Pancreas (tissue), 10 donors: ENCODE results near the gene TRAPPC13. TPM values are rescaled to one million over a fixed set of nuclear protein-coding genes. Genes with fewer than 3 reads are reported as not detected.

Experiments
- ATAC-seq, 4 donors: fragments of 200-7000 bp; cut with Tn5 transposase; one replicate each; pipeline versions ENCODE4 v1.8.0 to v1.9.1; 2020; ENCODE audit warnings: mild to moderate bottlenecking in 4 of 4, moderate library complexity in 4 of 4
- DNase-seq, 6 donors: peaks; one replicate each; pipeline ENCODE4 v3.0.0-alpha.2; 2020
- FAIRE-seq: peaks from 2 replicates; lab custom pipeline; 2012; peaks lifted over from hg19 to GRCh38; lab: Jason Lieb, UNC
- H3K27ac ChIP-seq, 4 donors: fragments of 200-600 bp; sonication (generic); 1 replicate in 3 of 4; 2 replicates in 1 of 4; pipeline versions ENCODE4 v1.5.0 to v1.8.0; 2020
- H3K27me3 ChIP-seq, 4 donors: fragments of 200-600 bp; one replicate each; pipeline ENCODE4 v1.8.0; 2021
- H3K36me3 ChIP-seq, 3 donors: fragments of 200-600 bp; sonication (generic) in 1 of 3; one replicate each; pipeline versions ENCODE4 v1.5.0 to v1.8.0; 2020 to 2021
- H3K4me1 ChIP-seq, 3 donors: fragments of 200-600 bp; one replicate each; pipeline ENCODE4 v1.8.0; 2021
- H3K4me3 ChIP-seq, 4 donors: fragments of 200-600 bp; sonication (generic) in 2 of 4; one replicate each; pipeline versions ENCODE4 v1.5.0 to v1.8.0; 2020 to 2021
- H3K9me3 ChIP-seq, 4 donors: fragments of 200-600 bp; one replicate each; pipeline ENCODE4 v1.8.0; 2021
- WGBS, 2 donors: extraction: QIAGEN DNeasy Blood & Tissue Kit; methylation state at CpG; one replicate each; pipeline ENCODE4 v1.1.7; 2013; 5-methylcytosine and 5-hydroxymethylcytosine counted together
- intact Hi-C, 3 donors: fragments of 100-400 bp; cut with DNase I; formaldehyde crosslinking; loops; one replicate each; pipeline versions ENCODE4 v1.11.1 to v1.14.2; 2022
- polyA plus RNA-seq, 2 donors: library from polyadenylated mRNA; stranded (reverse); fragments of 200-250 nt; gene quantifications; one replicate each; pipeline ENCODE4 v1.2.3, GENCODE V29; 2013
- total RNA-seq, 6 donors: library from RNA; stranded (reverse); fragmentation: NEBNext Ultra II Directional in 4 of 6; extraction: Animal tissue kit (Norgen Biotek cat#: 25700) in 4 of 6; gene quantifications; one replicate each; pipeline versions ENCODE4 v1.2.1 to v1.2.4, GENCODE V29; 2021 to 2023
- TF ChIP-seq, protein P1 (sequence below), 4 donors: fragments of 200-600 bp; sonication (generic) in 3 of 4; IDR thresholded peaks; one replicate each; pipeline versions ENCODE4 v1.5.0 to v1.8.0; 2021; ENCODE audit warnings: antibody characterized with exemption in 4 of 4
- donor health status: healthy with polysubstance abuse.
- donor health status: DM: no; HTN: no; CAD: no; lungs with moderate emphysema.
- donor health status: DM: no; HTN: no; CAD: no.
- donor health status: control.
- donor health status: control.
- donor health status: Bipolar disorder and iron deficiency.
- donor health status: DM: yes; HTN: yes; CAD: no.
- donor health status: DM: no; HTN: no; CAD: no.
- donor health status: DM: no; HTN: no; CAD: no.
- donor health status: DM: yes; HTN: yes; CAD: no.

Gene TRAPPC13
- total and polyA plus RNA-seq, 8 donors, result 5.6 to 12.1 (median 9.0) TPM

DNA sequence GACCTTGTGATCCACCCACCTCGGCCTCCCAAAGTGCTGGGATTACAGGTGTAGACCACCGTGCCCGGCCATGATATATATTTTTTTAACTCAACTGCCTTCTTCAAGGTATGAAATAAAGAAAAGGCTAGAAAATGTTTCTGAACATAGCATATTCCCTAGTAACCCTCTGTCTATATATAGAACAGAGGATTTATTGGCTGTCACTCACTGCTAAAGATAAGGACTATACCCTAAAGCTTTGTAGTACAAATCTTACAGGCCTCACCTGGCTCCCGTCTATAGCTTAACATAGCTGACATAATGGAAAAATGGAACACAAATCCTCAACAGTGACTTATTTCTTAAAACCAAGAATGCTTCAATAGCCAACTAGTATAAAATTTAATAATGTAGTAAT, 82.8 kb downstream of the TRAPPC13 start:
- no peak overlapping the region for H3K27ac ChIP-seq
- DNase-seq (no peak), FAIRE-seq (no peak), ATAC-seq (no peak)
- no peaks in the 10 kb centered on the region for H3K36me3 ChIP-seq
- H3K9me3 ChIP-seq, result no peaks in the 10 kb centered on the region
- intact Hi-C loops, result no loop called here
- H3K27me3 ChIP-seq, result no peaks in the 10 kb centered on the region
- H3K4me3 ChIP-seq, result no peak overlapping the region
- TF ChIP-seq, protein P1, sequence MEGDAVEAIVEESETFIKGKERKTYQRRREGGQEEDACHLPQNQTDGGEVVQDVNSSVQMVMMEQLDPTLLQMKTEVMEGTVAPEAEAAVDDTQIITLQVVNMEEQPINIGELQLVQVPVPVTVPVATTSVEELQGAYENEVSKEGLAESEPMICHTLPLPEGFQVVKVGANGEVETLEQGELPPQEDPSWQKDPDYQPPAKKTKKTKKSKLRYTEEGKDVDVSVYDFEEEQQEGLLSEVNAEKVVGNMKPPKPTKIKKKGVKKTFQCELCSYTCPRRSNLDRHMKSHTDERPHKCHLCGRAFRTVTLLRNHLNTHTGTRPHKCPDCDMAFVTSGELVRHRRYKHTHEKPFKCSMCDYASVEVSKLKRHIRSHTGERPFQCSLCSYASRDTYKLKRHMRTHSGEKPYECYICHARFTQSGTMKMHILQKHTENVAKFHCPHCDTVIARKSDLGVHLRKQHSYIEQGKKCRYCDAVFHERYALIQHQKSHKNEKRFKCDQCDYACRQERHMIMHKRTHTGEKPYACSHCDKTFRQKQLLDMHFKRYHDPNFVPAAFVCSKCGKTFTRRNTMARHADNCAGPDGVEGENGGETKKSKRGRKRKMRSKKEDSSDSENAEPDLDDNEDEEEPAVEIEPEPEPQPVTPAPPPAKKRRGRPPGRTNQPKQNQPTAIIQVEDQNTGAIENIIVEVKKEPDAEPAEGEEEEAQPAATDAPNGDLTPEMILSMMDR (IDR thresholded peaks at IDR 0.05), result no peak
- H3K4me1 ChIP-seq, result no peaks in the 10 kb centered on the region
- whole genome bisulfite sequencing, 2 donors, result 93 to 94% methylated on average over 4 of the region's 4 CpGs

DNA sequence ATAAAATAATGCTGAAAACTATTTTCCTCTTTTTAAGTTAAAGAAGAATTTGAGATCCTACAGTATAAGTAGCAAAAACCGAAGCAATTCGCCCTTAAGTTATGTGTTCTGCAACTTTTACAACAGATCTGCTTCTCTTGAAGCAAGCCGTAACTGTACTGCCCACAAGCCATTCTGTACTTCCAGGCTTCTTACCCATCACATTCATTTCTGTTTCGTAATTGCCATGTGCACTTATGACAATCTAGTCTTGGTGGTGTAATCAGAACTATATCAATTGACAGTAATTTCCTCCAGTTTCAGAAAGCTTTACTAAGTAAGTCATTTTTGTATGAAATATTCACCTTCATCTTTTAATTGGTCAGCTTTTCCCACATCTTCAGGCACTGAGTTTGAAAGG, 83.3 kb downstream of the TRAPPC13 start:
- H3K27ac ChIP-seq, result no peak overlapping the region
- no peaks in the 10 kb centered on the region for H3K9me3 ChIP-seq
- DNase-seq (no peak), FAIRE-seq (no peak), ATAC-seq (no peak)
- TF ChIP-seq, protein P1 (IDR thresholded peaks at IDR 0.05), result no peak
- no peaks in the 10 kb centered on the region for H3K27me3 ChIP-seq
- no peaks in the 10 kb centered on the region for H3K36me3 ChIP-seq
- no peaks in the 10 kb centered on the region for H3K4me1 ChIP-seq
- intact Hi-C loops, result no loop called here
- no peak overlapping the region for H3K4me3 ChIP-seq
- 92 to 97% methylated on average over 4 of the region's 4 CpGs for WGBS, 2 donors

Other genes with a start within 250 kb of the TRAPPC13 start
- under 1 TPM; 0.14 to 0.47 (median 0.30) TPM for gene ADAMTS6, start 143.1 kb upstream of the TRAPPC13 start, total RNA-seq
- under 1 TPM; 0.19 to 0.70 TPM for gene ADAMTS6, start 143.1 kb upstream of the TRAPPC13 start, polyA plus RNA-seq
- 1 to 10 TPM in 2 of 6 donors, under 1 TPM in 4; 0.28 to 1.3 (median 0.79) TPM for gene CENPK, start 61.9 kb upstream of the TRAPPC13 start, total RNA-seq
- gene CENPK, start 61.9 kb upstream of the TRAPPC13 start, polyA plus RNA-seq, result under 1 TPM; 0.57 to 0.61 TPM
- 10 to 100 TPM in 5 of 6 donors, 1 to 10 TPM in 1; 7.6 to 22.3 (median 12.7) TPM for gene PPWD1, start 61.7 kb upstream of the TRAPPC13 start, total RNA-seq
- 10 to 100 TPM; 17.1 to 40.4 TPM for gene PPWD1, start 61.7 kb upstream of the TRAPPC13 start, polyA plus RNA-seq
- 1 to 10 TPM; 4.5 to 10.0 (median 5.9) TPM for gene TRIM23, start 694 bp upstream of the TRAPPC13 start, total RNA-seq
- 1 to 10 TPM; 2.1 to 3.6 TPM for gene TRIM23, start 694 bp upstream of the TRAPPC13 start, polyA plus RNA-seq
- gene SHLD3, start within 50 bp of the TRAPPC13 start, total RNA-seq, result 1 to 10 TPM in 2 of 6 donors, under 1 TPM in 4; 0.51 to 1.5 (median 0.91) TPM
- 1 to 10 TPM; 1.8 to 2.3 TPM for gene SHLD3, start within 50 bp of the TRAPPC13 start, polyA plus RNA-seq
- 1 to 10 TPM; 1.5 to 3.8 (median 2.6) TPM for gene SGTB, start 97.1 kb downstream of the TRAPPC13 start, total RNA-seq
- 1 to 10 TPM in 1 of 2 donors, under 1 TPM in 1; 0.84 to 1.7 TPM for gene SGTB, start 97.1 kb downstream of the TRAPPC13 start, polyA plus RNA-seq
- gene NLN, start 97.2 kb downstream of the TRAPPC13 start, total RNA-seq, result 10 to 100 TPM in 1 of 6 donors, 1 to 10 TPM in 5; 7.0 to 15.0 (median 9.2) TPM
- gene NLN, start 97.2 kb downstream of the TRAPPC13 start, polyA plus RNA-seq, result 1 to 10 TPM; 1.8 to 1.9 TPM